C4-2B (cell line): Measurements from ENCODE around the gene CSKMT.

Source experiments
- ZFX ChIP-seq: fragments of 450-650 bp; IDR thresholded peaks from 2 replicates; pipeline ENCODE4 v1.6.1; 2017
- TF ChIP-seq, protein P1 (sequence below): fragments of 450-650 bp; conservative IDR thresholded peaks from 2 replicates; pipeline ENCODE4 v1.5.1; 2017; ENCODE audit warnings: mild to moderate bottlenecking

DNA sequence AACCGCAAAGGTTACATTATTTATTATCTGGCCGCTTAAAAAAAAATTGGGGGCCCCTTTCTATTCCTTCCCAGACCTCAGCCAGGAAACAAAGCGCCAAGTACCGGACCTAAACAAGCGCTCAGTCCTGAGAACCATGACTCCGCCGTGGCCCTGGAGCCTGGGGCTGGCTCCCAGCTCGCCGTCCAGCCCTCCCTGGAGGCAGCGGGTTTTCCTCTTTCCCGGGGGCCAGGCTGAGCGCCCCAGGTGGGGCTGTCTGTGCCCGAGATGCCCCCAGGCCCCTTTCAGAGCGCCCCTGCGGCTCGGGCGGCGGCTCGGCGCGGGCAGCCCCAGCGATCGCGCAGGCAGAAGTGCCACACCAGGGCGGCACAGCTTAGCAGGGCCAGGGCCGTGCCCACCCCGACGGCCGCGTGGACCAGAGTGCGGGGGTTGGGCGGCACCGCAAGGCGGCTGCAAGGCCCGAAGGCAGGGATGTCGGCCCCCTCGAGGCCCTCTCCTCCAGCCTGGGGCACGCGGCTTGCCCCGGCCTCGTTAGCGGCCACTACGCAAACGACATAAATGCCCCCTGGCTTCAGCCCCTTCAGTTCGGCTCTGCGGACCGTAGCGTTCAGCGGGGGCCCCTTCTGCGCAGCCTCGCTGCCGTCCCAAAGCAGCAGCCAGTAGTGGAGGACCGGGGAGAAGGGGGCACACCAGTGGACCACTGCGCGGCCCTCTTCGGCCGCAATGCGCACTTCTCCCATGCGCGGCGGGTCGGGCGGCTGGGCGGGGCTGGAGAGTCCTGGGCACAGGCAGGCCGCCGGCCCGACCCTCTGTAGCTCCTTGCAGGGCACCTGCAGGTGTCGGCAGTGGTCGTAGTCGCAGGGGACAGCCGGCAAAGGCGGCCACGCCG, 22.6 kb downstream of the CSKMT start:
- TF ChIP-seq, protein P1, sequence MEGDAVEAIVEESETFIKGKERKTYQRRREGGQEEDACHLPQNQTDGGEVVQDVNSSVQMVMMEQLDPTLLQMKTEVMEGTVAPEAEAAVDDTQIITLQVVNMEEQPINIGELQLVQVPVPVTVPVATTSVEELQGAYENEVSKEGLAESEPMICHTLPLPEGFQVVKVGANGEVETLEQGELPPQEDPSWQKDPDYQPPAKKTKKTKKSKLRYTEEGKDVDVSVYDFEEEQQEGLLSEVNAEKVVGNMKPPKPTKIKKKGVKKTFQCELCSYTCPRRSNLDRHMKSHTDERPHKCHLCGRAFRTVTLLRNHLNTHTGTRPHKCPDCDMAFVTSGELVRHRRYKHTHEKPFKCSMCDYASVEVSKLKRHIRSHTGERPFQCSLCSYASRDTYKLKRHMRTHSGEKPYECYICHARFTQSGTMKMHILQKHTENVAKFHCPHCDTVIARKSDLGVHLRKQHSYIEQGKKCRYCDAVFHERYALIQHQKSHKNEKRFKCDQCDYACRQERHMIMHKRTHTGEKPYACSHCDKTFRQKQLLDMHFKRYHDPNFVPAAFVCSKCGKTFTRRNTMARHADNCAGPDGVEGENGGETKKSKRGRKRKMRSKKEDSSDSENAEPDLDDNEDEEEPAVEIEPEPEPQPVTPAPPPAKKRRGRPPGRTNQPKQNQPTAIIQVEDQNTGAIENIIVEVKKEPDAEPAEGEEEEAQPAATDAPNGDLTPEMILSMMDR = no peak
- TF ChIP-seq ZFX = no peak
